ENCODE data around the gene PCYT1B. TPM values are rescaled to one million over a fixed set of nuclear protein-coding genes. Genes with fewer than 3 reads are reported as not detected.

PCYT1B gene
- total RNA-seq, 2 donors from 2014 or later, result 2.4 to 6.4 TPM

DNA sequence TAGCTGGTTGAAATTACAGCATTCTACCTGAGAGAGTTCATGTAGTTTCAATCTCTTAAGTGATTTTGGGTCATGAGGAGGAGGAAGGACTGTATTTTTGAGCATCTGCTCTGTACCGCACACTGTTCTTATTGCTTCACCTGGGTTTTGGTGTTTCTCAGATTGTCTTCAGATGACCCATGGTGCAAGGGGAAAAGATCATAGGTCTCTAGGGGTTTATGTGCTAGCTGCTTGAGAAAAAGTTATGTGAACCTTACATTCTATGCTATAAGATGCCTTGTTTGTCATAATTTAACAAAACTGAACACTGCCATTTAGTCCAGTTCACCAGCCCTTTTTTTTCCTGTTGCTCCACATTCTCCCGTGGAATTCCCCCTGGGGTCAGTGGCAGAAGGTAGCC, 121.7 kb downstream of the PCYT1B start:
- no peaks in the 10 kb centered on the region for H3K9me3 ChIP-seq
- no peaks in the 10 kb centered on the region for H3K4me1 ChIP-seq
- no peaks in the 10 kb centered on the region for H3K27me3 ChIP-seq
- H3K36me3 ChIP-seq, result peaks cover 17% of the 10 kb centered on the region
- no peak for DNase-seq (ENCODE audit: low spot score)
- no peak overlapping the region for H3K27ac ChIP-seq
- TF ChIP-seq, protein P1, sequence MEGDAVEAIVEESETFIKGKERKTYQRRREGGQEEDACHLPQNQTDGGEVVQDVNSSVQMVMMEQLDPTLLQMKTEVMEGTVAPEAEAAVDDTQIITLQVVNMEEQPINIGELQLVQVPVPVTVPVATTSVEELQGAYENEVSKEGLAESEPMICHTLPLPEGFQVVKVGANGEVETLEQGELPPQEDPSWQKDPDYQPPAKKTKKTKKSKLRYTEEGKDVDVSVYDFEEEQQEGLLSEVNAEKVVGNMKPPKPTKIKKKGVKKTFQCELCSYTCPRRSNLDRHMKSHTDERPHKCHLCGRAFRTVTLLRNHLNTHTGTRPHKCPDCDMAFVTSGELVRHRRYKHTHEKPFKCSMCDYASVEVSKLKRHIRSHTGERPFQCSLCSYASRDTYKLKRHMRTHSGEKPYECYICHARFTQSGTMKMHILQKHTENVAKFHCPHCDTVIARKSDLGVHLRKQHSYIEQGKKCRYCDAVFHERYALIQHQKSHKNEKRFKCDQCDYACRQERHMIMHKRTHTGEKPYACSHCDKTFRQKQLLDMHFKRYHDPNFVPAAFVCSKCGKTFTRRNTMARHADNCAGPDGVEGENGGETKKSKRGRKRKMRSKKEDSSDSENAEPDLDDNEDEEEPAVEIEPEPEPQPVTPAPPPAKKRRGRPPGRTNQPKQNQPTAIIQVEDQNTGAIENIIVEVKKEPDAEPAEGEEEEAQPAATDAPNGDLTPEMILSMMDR (IDR thresholded peaks at IDR 0.05), result no peak
- no peak overlapping the region for H3K4me3 ChIP-seq

GRCh38 chrX:24520472-24520871, 126.7 kb downstream of the PCYT1B start:
- H3K27ac ChIP-seq, result no peak overlapping the region
- DNase-seq (ENCODE audit: low spot score), result no peak
- TF ChIP-seq, protein P1 (IDR thresholded peaks at IDR 0.05), result no peak
- no peaks in the 10 kb centered on the region for H3K4me1 ChIP-seq
- no peaks in the 10 kb centered on the region for H3K9me3 ChIP-seq
- H3K27me3 ChIP-seq, result no peaks in the 10 kb centered on the region
- H3K4me3 ChIP-seq, result no peak overlapping the region
- H3K36me3 ChIP-seq, result peaks cover 4% of the 10 kb centered on the region

DNA sequence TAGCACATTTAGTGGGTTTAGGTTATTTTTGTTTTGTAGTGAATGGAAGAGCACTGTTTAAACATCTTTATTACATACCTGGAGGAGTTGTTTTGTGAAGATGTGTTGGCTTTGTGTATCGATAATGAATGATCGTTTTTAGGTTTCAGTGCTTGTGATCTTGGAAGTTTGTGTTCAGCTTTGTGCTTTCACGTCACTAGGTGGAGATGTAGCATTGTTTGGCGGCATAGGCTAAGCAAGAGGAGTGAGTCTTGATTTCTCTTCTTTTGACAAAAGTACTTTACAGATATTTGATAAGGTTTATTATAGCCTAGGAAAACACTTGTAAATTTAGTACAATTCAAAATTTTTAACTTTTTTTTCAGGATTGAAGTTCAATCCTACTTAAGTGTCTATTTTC, 131.7 kb downstream of the PCYT1B start:
- H3K27ac ChIP-seq, result no peak overlapping the region
- H3K9me3 ChIP-seq, result no peaks in the 10 kb centered on the region
- TF ChIP-seq, protein P1 (IDR thresholded peaks at IDR 0.05), result peak in 1 of 2 donors; percentile 38

GRCh38 chrX:24513416-24513815, 133.7 kb downstream of the PCYT1B start:
- Histone ChIP-seq H3K4me1 (no peaks in the 10 kb centered on the region), H3K27ac (no peak overlapping the region)

More for the DNA sequence above, 131.7 kb downstream of the PCYT1B start:
- Histone ChIP-seq H3K27me3 (no peaks in the 10 kb centered on the region), H3K4me1 (no peaks in the 10 kb centered on the region), H3K36me3 (peaks cover 4% of the 10 kb centered on the region), H3K4me3 (no peak overlapping the region)
- DNase-seq (ENCODE audit: low spot score), result no peak

GRCh38 chrX:24508375-24508774, 138.8 kb downstream of the PCYT1B start:
- H3K27ac ChIP-seq, result no peak overlapping the region
- no peaks in the 10 kb centered on the region for H3K9me3 ChIP-seq
- H3K36me3 ChIP-seq, result no peaks in the 10 kb centered on the region
- H3K4me1 ChIP-seq, result no peaks in the 10 kb centered on the region
- H3K4me3 ChIP-seq, result no peak overlapping the region
- TF ChIP-seq, protein P1 (IDR thresholded peaks at IDR 0.05), result no peak
- no peaks in the 10 kb centered on the region for H3K27me3 ChIP-seq
- DNase-seq (ENCODE audit: low spot score), result no peak

More at GRCh38 chrX:24513416-24513815, 133.7 kb downstream of the PCYT1B start:
- no peaks in the 10 kb centered on the region for H3K27me3 ChIP-seq
- H3K4me3 ChIP-seq, result no peak overlapping the region
- H3K36me3 ChIP-seq, result no peaks in the 10 kb centered on the region
- H3K9me3 ChIP-seq, result no peaks in the 10 kb centered on the region
- no peak for DNase-seq (ENCODE audit: low spot score)
- TF ChIP-seq, protein P1 (IDR thresholded peaks at IDR 0.05), result no peak

Other genes starting within 250 kb of the PCYT1B start
- gene PDK3, start 182.1 kb downstream of the PCYT1B start, total RNA-seq, result 10 to 100 TPM; 30.0 to 34.3 TPM
- gene POLA1, start 46.6 kb upstream of the PCYT1B start, total RNA-seq, result 1 to 10 TPM; 6.7 to 7.2 TPM

All from right atrium auricular region (tissue), 2 donors.